GM12878 (cell line): ENCODE results near the gene HIVEP2. TPM values are rescaled to one million over a fixed set of nuclear protein-coding genes. Genes with fewer than 3 reads are reported as not detected.
A peak's percentile ranks its signal among the peaks of the same experiment; 100 is the strongest.

Experiments used
- ATF3 ChIP-seq: IDR thresholded peaks from 2 replicates; pipeline ENCODE4 v1.6.1; 2011; ENCODE audit warnings: low read depth, mild to moderate bottlenecking, low read length, moderate library complexity, borderline replicate concordance; ENCODE audit errors: extremely low read depth
- BHLHE40 ChIP-seq, 2 experiments: fragments of 450-650 bp in 1 of 2; IDR thresholded peaks; 2 replicates each; pipeline ENCODE4 v1.6.1; 2011 to 2017; ENCODE audit warnings: low read depth in 2 of 2, borderline replicate concordance in 1 of 2, improper control_type of control experiment in 1 of 2, low read length in 1 of 2, mild to moderate bottlenecking in 1 of 2
- CEBPB ChIP-seq, 2 experiments: fragments of 150-350 bp in 1 of 2; IDR thresholded peaks; 2 replicates each; pipeline ENCODE4 v1.6.1; 2012 to 2014; ENCODE audit warnings: low read depth in 2 of 2, low read length in 2 of 2, borderline replicate concordance in 1 of 2, inconsistent platforms in 1 of 2
- CEBPZ ChIP-seq: fragments of 150-350 bp; IDR thresholded peaks from 2 replicates; pipeline ENCODE4 v1.6.1; 2016; ENCODE audit warnings: low read depth, low read length
- CUX1 ChIP-seq: IDR thresholded peaks from 2 replicates; pipeline ENCODE4 v1.6.1; 2012; ENCODE audit warnings: improper control_type of control experiment, low read depth, low read length; ENCODE audit not compliant: insufficient replicate concordance
- EED ChIP-seq: sonication (generic); IDR thresholded peaks from 2 replicates; pipeline ENCODE4 v1.6.1; 2016; ENCODE audit warnings: antibody characterized with exemption, low read depth
- ETV6 ChIP-seq, 2 experiments: fragments of 450-650 bp in 1 of 2; IDR thresholded peaks in 1 of 2; conservative IDR thresholded peaks in 1 of 2; 2 replicates each; pipeline ENCODE4 v1.6.1; 2014; ENCODE audit warnings: antibody characterized with exemption in 1 of 2, borderline replicate concordance in 1 of 2, low read depth in 1 of 2, mild to moderate bottlenecking in 1 of 2, moderate library complexity in 1 of 2
- FOXM1 ChIP-seq: IDR thresholded peaks from 2 replicates; pipeline ENCODE4 v1.6.1; 2012; ENCODE audit warnings: low read depth, mild to moderate bottlenecking, inconsistent platforms, low read length, moderate library complexity
- GABPA ChIP-seq: IDR thresholded peaks from 2 replicates; pipeline ENCODE4 v1.6.1; 2014; ENCODE audit warnings: antibody characterized with exemption, low read depth, mild to moderate bottlenecking, inconsistent platforms
- IKZF2 ChIP-seq, 2 experiments: fragments of 450-650 bp; IDR thresholded peaks; 2 replicates each; pipeline ENCODE4 v1.6.1; 2017; ENCODE audit warnings: mild to moderate bottlenecking in 2 of 2, moderate library complexity in 2 of 2
- MEF2A ChIP-seq: IDR thresholded peaks from 2 replicates; pipeline ENCODE4 v1.6.1; 2011; ENCODE audit warnings: low read depth, mild to moderate bottlenecking, low read length, moderate library complexity; ENCODE audit not compliant: insufficient read depth
- MTA3 ChIP-seq: IDR thresholded peaks from 2 replicates; pipeline ENCODE4 v1.6.1; 2012; ENCODE audit warnings: low read length, inconsistent platforms, borderline replicate concordance
- NFIC ChIP-seq: IDR thresholded peaks from 2 replicates; pipeline ENCODE4 v1.6.1; 2012; ENCODE audit warnings: low read depth, mild to moderate bottlenecking, inconsistent platforms, low read length, moderate library complexity
- NFXL1 ChIP-seq: fragments of 450-650 bp; IDR thresholded peaks from 2 replicates; pipeline ENCODE4 v1.6.1; 2017; ENCODE audit warnings: antibody characterized with exemption, mild to moderate bottlenecking, borderline replicate concordance
- SMAD5 ChIP-seq: IDR thresholded peaks from 2 replicates; pipeline ENCODE4 v1.6.1; 2016; ENCODE audit warnings: antibody characterized with exemption, low read depth
- SPI1 ChIP-seq: IDR thresholded peaks from 2 replicates; pipeline ENCODE4 v1.6.1; 2011; ENCODE audit warnings: low read depth, mild to moderate bottlenecking, low read length, moderate library complexity, borderline replicate concordance; ENCODE audit not compliant: insufficient read depth
- TCF12 ChIP-seq: IDR thresholded peaks from 2 replicates; pipeline ENCODE4 v1.6.1; 2011; ENCODE audit warnings: low read depth, mild to moderate bottlenecking, low read length
- ZNF274 ChIP-seq: IDR thresholded peaks from one replicate; pipeline ENCODE4 v1.8.0; 2011; ENCODE audit not compliant: insufficient read length, insufficient read depth
- ZZZ3 ChIP-seq: IDR thresholded peaks from 2 replicates; pipeline ENCODE4 v1.6.1; 2011; ENCODE audit warnings: low read depth; ENCODE audit not compliant: control insufficient read depth, insufficient read length
- polyA plus RNA-seq, 11 experiments: library from polyadenylated mRNA; depleted of rRNA in 4 of 11; unstranded in 6 of 11; stranded (reverse) in 5 of 11; fragments of >200 nt; fragmentation: Nextera tagmentation in 4 of 11; fragmentation: Illumina TruSeq in 1 of 11; extraction: Ambion mirVana in 4 of 11; extraction: Trizol in 1 of 11; gene quantifications; 1 replicate in 1 of 11; 2 replicates in 10 of 11; pipeline versions ENCODE4 v1.2.1 to v1.2.3, GENCODE V29; 2011 to 2016; ENCODE audit warnings: inconsistent platforms in 2 of 11, missing spikeins in 2 of 11, low read depth in 1 of 11
- total RNA-seq, 4 experiments: library from RNA; depleted of rRNA in 3 of 4; stranded (reverse); fragments of >200 nt in 3 of 4; fragmentation: Illumina TruSeq in 1 of 4; extraction: Trizol in 1 of 4; gene quantifications; 2 replicates each; pipeline versions ENCODE4 v1.2.1 to v1.2.3, GENCODE V29; 2013 to 2021

HIVEP2 gene
- total and polyA plus RNA-seq, 10 of the 15 experiments (the other 5 are each of a cell fraction or from before 2014, with no cell fraction given): 1.2 to 15.7 (median 10.2) TPM

- 0 out of 2 replicates have a peak, but pooled peaks have one; percentile 16 for TF ChIP-seq GABPA
- peak; percentile 83 for TF ChIP-seq NFIC
- peak in 1 of 2 experiments; percentile 70; a peak in 1 of 4 replicates for TF ChIP-seq ETV6 (conservative IDR thresholded peaks at IDR 0.05 in 1 of 2, IDR thresholded peaks at IDR 0.05 in 1 of 2; ENCODE audit: borderline replicate concordance in 1 of 2, low read depth in 1 of 2)
- TF ChIP-seq CEBPZ: no peak
- TF ChIP-seq ZNF274: no peak
- no peak for TF ChIP-seq NFXL1
- peak in 1 of 2 experiments; percentile 49; a peak in 2 of 4 replicates for TF ChIP-seq IKZF2 (IDR thresholded peaks at IDR 0.05)
- peak; percentile 51; the same call in 1 of the 2 replicates for TF ChIP-seq FOXM1
- no peak for TF ChIP-seq CEBPB (IDR thresholded peaks at IDR 0.05; ENCODE audit: borderline replicate concordance in 1 of 2, low read depth in 2 of 2, low read length in 2 of 2)
- peak; percentile 80 for TF ChIP-seq MTA3
- peak; percentile 64; the same call in 1 of the 2 replicates for TF ChIP-seq MEF2A
- no peak for TF ChIP-seq CUX1
- 0 out of 2 replicates have a peak, but pooled peaks have one; percentile 35 for TF ChIP-seq SMAD5
- TF ChIP-seq SPI1: no peak
- TF ChIP-seq TCF12: peak; percentile 73; the same call in 1 of the 2 replicates
- no peak for TF ChIP-seq ATF3
- no peak for TF ChIP-seq ZZZ3
- no peak for TF ChIP-seq BHLHE40 (IDR thresholded peaks at IDR 0.05; ENCODE audit: borderline replicate concordance in 1 of 2, low read depth in 2 of 2, low read length in 1 of 2)
- TF ChIP-seq EED: peak; percentile 60
These were observed 91.5 kb downstream of the HIVEP2 start (continued) for GRCh38 chr6:142853244-142854180.
